ENCODE measurements around the gene TAGAP. TPM values are rescaled to one million over a fixed set of nuclear protein-coding genes. Genes with fewer than 3 reads are reported as not detected.

TAGAP gene
- polyA plus RNA-seq, 1 donor (not counting 4 experiments of a cell fraction or from before 2014, with no cell fraction given): 0.08 TPM

DNA sequence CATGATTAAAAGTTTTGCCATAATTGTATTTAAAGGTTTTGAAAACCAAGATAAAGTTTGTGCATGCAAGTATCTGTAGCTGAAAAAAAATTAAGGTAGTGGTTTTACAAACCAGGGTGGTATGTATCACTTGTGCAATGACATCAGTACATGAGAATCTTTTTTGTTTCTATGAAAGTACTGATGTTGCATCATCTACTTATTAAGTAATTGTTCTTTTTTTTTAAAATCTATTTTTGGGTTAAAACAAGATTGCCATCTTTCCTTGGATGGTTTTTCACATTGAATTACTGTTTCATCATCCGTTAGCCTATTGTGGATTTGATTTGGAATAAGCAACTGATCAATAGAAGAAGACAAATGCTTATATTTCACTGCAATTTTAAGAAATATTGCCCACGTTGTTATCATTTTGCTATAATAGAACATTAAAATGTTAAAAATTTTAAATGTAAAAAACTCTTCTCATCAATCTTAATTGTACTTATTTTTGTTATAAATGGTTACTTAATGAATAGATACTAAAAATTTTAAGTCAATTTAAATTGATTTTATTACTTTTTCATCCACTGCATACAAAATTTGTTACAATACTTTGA, 39.8 kb upstream of the TAGAP start:
- TF ChIP-seq EZH2 (IDR thresholded peaks at IDR 0.05; ENCODE audit: low read length): no peak
- TF ChIP-seq, protein P1, sequence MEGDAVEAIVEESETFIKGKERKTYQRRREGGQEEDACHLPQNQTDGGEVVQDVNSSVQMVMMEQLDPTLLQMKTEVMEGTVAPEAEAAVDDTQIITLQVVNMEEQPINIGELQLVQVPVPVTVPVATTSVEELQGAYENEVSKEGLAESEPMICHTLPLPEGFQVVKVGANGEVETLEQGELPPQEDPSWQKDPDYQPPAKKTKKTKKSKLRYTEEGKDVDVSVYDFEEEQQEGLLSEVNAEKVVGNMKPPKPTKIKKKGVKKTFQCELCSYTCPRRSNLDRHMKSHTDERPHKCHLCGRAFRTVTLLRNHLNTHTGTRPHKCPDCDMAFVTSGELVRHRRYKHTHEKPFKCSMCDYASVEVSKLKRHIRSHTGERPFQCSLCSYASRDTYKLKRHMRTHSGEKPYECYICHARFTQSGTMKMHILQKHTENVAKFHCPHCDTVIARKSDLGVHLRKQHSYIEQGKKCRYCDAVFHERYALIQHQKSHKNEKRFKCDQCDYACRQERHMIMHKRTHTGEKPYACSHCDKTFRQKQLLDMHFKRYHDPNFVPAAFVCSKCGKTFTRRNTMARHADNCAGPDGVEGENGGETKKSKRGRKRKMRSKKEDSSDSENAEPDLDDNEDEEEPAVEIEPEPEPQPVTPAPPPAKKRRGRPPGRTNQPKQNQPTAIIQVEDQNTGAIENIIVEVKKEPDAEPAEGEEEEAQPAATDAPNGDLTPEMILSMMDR (optimal IDR thresholded peaks at IDR 0.05 in 1 of 3, IDR thresholded peaks at IDR 0.05 in 1 of 3, conservative IDR thresholded peaks at IDR 0.05 in 1 of 3; ENCODE audit: extremely low read depth in 1 of 3, insufficient read depth in 2 of 3, low read length in 3 of 3): no peak
- no peaks in the 10 kb centered on the region for H4K20me1 ChIP-seq (ENCODE audit: control insufficient read depth, extremely low read depth, insufficient read depth, low read length)
- H3K9ac ChIP-seq (ENCODE audit: control insufficient read depth, extremely low read depth, insufficient read depth, low read length): no peak overlapping the region
- no peaks in the 10 kb centered on the region for H3K27me3 ChIP-seq (ENCODE audit: control insufficient read depth, extremely low read depth, insufficient read depth, low read length)
- DNase-seq (ENCODE audit: low read depth, low spot score) (no peak), FAIRE-seq (no peak)
- H3K36me3 ChIP-seq (ENCODE audit: control insufficient read depth in 2 of 2, extremely low read depth in 1 of 2, insufficient read depth in 2 of 2, low read length in 2 of 2): no peaks in the 10 kb centered on the region
- no peaks in the 10 kb centered on the region for H3K9me1 ChIP-seq (ENCODE audit: control insufficient read depth, extremely low read depth, insufficient read depth, low read length)
- no peak overlapping the region for H3K4me2 ChIP-seq (ENCODE audit: control insufficient read depth, extremely low read depth, insufficient read depth, low read depth, low read length)
- H3K4me3 ChIP-seq (ENCODE audit: control insufficient read depth in 2 of 3, extremely low read depth in 1 of 3, insufficient read depth in 2 of 3, low read depth in 1 of 3, low read length in 3 of 3): no peak overlapping the region
- H2AFZ ChIP-seq (ENCODE audit: control insufficient read depth, low read length): no peak overlapping the region
- dilution Hi-C loops (cut with MboI; ENCODE audit: extremely low pct_ligation_motif_present, low sequenced_read_pairs): no loop called here
- H3K27ac ChIP-seq (ENCODE audit: control insufficient read depth, insufficient read depth, low read length): peak overlapping the region; percentile 45
- H3K79me2 ChIP-seq (ENCODE audit: control insufficient read depth, insufficient read depth, low read length): no peaks in the 10 kb centered on the region
- no peaks in the 10 kb centered on the region for H3K9me3 ChIP-seq (ENCODE audit: control insufficient read depth, low read depth, low read length)
- peaks cover 7% of the 10 kb centered on the region for H3K4me1 ChIP-seq (ENCODE audit: control insufficient read depth, extremely low read depth, insufficient read depth, low read length)

DNA sequence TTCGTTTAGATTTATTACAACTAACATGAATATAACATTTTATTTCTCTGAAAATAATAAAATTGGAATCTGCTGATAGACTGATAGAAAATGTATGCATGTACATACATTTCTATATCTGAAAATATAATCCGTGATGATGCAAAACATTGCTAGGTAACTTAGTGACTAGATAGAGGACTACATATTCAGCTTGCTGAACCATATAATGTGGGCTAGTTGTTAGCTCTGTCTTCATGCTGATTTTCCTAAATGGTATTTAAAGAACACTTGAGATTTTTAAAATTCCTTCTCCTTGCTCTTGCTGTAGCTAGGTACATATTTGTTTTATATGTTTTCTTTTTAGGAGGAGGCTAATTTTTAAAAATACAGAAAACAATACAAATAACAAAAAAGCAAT, 38.4 kb upstream of the TAGAP start:
- dilution Hi-C loops (cut with MboI; ENCODE audit: extremely low pct_ligation_motif_present, low sequenced_read_pairs): no loop called here

More for the DNA sequence above, 38.4 kb upstream of the TAGAP start:
- no peak overlapping the region for H3K27ac ChIP-seq (ENCODE audit: control insufficient read depth, insufficient read depth, low read length)
- no peaks in the 10 kb centered on the region for H3K79me2 ChIP-seq (ENCODE audit: control insufficient read depth, insufficient read depth, low read length)
- no peaks in the 10 kb centered on the region for H3K9me1 ChIP-seq (ENCODE audit: control insufficient read depth, extremely low read depth, insufficient read depth, low read length)
- peaks cover 7% of the 10 kb centered on the region for H3K4me1 ChIP-seq (ENCODE audit: control insufficient read depth, extremely low read depth, insufficient read depth, low read length)
- FAIRE-seq (no peak), DNase-seq (ENCODE audit: low read depth, low spot score) (no peak)
- H3K4me3 ChIP-seq (ENCODE audit: control insufficient read depth in 2 of 3, extremely low read depth in 1 of 3, insufficient read depth in 2 of 3, low read depth in 1 of 3, low read length in 3 of 3): no peak overlapping the region
- H3K9ac ChIP-seq (ENCODE audit: control insufficient read depth, extremely low read depth, insufficient read depth, low read length): no peak overlapping the region
- H3K36me3 ChIP-seq (ENCODE audit: control insufficient read depth in 2 of 2, extremely low read depth in 1 of 2, insufficient read depth in 2 of 2, low read length in 2 of 2): no peaks in the 10 kb centered on the region
- H4K20me1 ChIP-seq (ENCODE audit: control insufficient read depth, extremely low read depth, insufficient read depth, low read length): no peaks in the 10 kb centered on the region
- H3K9me3 ChIP-seq (ENCODE audit: control insufficient read depth, low read depth, low read length): no peaks in the 10 kb centered on the region
- TF ChIP-seq EZH2 (IDR thresholded peaks at IDR 0.05; ENCODE audit: low read length): no peak
- TF ChIP-seq, protein P1 (optimal IDR thresholded peaks at IDR 0.05 in 1 of 3, IDR thresholded peaks at IDR 0.05 in 1 of 3, conservative IDR thresholded peaks at IDR 0.05 in 1 of 3; ENCODE audit: extremely low read depth in 1 of 3, insufficient read depth in 2 of 3, low read length in 3 of 3): no peak
- no peak overlapping the region for H2AFZ ChIP-seq (ENCODE audit: control insufficient read depth, low read length)
- no peak overlapping the region for H3K4me2 ChIP-seq (ENCODE audit: control insufficient read depth, extremely low read depth, insufficient read depth, low read depth, low read length)
- H3K27me3 ChIP-seq (ENCODE audit: control insufficient read depth, extremely low read depth, insufficient read depth, low read length): no peaks in the 10 kb centered on the region

Data from keratinocyte (primary cell).